Ureter (tissue), 1 donor: Measurements from ENCODE around the gene SEC14L1. TPM values are rescaled to one million over a fixed set of nuclear protein-coding genes. Genes with fewer than 3 reads are reported as not detected.
"Not testable (repeated sequence)": the region's sequence is repeated elsewhere in the genome, so short reads cannot be mapped to it uniquely, and the experiment has no call there.

Experiments
- DNase-seq: peaks from one replicate; pipeline ENCODE4 v3.0.0-alpha.2; 2020; ENCODE audit warnings: low spot score
- total RNA-seq: library from RNA; stranded (reverse); gene quantifications from one replicate; pipeline ENCODE4 v1.2.4, GENCODE V29; 2023
- donor health status: DM: yes; HTN: yes; CAD: no.

The SEC14L1 gene
- total RNA-seq, 1 donor from 2014 or later = 66.7 TPM

GRCh38 chr17:77141846-77142449 is 1.2 kb downstream of the SEC14L1 start:
- DNase-seq = no peak

- DNase-seq = no peak
Measured at GRCh38 chr17:77142689-77143088, 1.9 kb downstream of the SEC14L1 start.

DNA sequence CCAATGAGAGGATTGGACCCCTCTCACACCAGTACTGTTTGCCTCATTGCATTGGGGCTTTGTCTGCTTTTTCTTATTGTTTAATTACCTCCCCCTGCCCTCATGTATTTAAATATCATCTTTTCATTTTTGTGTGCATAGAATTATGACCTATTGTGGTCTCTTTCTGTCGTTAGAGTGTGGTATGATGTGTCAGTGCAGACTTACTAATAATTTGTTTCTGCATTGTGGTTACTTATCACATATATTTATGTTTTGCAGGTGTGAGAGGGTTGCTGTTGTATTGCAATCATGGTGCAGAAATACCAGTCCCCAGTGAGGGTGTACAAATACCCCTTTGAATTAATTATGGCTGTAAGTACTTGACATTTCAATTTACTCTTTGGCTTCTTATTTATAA is 2.5 kb downstream of the SEC14L1 start:
- no peak for DNase-seq

GRCh38 chr17:77144227-77144626 is 3.5 kb downstream of the SEC14L1 start:
- no peak for DNase-seq

- DNase-seq = no peak
Measured at GRCh38 chr17:77145224-77145611, 4.4 kb downstream of the SEC14L1 start.

GRCh38 chr17:77145612-77146245 is 5.0 kb downstream of the SEC14L1 start:
- peak; percentile 68 for DNase-seq

- no peak for DNase-seq
Measured at GRCh38 chr17:77146246-77146632, 5.5 kb downstream of the SEC14L1 start.

DNA sequence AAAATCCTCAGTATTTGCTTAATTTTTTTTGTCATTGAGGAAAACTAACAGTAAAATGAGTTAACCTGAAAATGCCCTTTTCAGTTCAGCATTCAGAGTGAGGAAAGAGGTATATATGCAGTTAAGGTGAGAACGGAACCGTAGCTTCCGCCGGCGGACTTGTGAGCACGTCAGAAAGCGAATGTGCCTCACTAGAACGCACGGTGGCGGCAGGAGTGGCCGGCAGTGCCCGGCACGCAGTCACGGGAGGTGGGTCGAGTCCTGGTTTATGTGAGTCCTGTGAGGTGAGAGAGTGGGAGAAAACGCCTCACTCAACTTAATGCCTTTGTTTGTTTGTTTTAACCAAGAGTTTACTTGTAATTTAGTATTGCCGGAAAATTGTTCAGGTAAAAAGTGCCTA is 6.1 kb downstream of the SEC14L1 start:
- DNase-seq = no peak

DNA sequence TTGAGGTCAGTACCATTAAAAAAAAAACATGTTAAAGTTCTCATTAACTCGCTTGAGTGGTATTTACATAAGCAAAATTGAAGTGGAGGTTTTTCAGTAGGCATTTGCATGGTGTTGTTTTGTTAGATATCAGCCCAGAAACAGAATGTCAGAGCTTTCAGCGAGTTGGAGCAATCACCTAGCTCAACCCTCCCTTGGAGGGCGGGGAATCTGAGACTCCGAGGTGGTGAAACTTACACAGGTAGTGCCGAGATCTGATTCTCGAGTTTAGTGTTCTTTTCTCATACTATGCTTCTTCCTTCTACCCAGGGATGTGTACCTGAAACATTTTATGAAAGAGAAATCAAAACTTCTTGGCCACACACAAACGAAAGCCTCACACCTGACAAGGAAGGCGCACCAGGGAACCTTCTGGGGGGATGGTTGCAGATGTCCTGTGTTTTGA is 6.6 kb downstream of the SEC14L1 start:
- DNase-seq = no peak

GRCh38 chr17:77148077-77148939 is 7.5 kb downstream of the SEC14L1 start:
- no peak for DNase-seq

- DNase-seq = no peak
Measured at GRCh38 chr17:77148940-77149510, 8.3 kb downstream of the SEC14L1 start.

DNA sequence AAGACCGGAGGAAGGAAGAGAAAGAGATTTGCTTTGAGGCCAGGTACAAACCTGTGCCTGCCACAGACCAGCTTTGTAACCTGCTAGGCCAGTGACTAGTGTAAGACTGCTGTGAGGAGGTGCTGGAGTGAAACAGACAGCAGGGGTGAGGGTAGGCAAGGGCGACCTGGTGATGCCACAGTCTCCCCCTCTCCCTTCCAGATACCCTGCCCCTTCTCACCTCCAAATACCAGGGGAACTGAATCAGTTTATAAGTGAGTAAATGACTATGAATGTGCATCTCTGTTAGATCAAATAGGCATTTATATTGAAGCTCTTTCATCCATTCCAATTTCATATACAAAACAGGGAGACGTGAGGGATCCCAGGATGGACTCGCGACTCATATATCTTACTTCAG is 9.4 kb downstream of the SEC14L1 start:
- DNase-seq = no peak

DNA sequence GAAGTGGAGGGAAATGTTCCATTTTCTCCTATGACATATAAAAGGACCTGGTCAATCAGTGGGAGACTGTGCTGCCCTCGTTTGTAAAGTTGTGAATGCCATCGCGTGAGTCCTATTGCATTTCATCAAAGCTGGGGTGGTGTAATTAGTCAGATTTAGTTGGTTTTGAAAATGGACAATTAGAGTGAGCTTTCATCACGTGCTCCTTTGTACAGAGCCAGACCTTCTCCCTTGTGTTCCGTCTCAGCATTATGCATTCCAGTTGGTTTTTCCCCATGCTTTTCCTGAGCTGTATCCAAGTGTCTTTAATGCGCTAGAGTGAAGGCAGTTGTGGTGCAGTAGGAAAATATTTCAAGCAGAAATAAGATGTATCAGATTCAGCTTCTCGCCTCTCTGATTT is 10.4 kb downstream of the SEC14L1 start:
- no peak for DNase-seq

- not testable (repeated sequence) for DNase-seq
Measured at GRCh38 chr17:77152056-77152455, 11.3 kb downstream of the SEC14L1 start.

DNA sequence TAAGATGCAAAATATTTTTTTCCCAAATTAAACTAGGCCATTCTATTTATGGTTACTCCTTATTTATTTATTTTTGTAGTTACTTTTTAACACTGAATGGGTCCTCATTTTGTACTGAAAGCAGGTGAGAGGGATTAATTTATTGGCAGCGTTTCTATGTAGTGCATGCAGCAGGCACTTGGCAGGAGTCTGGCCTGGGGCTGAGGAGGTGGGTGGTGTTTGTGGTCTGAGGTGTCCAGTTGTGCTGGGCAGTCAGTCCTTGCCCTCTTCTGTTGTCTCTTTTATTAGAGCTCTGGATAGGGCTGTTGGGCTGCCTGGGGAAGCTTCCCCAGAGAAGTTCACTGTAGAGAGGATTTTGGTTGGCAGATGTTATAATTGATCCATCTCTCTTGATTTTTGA is 12.7 kb downstream of the SEC14L1 start:
- DNase-seq = no peak

- DNase-seq = no peak
Measured at GRCh38 chr17:77153999-77154586, 13.3 kb downstream of the SEC14L1 start.

GRCh38 chr17:77155125-77155524 is 14.4 kb downstream of the SEC14L1 start:
- no peak for DNase-seq

GRCh38 chr17:77157766-77158165 is 17.0 kb downstream of the SEC14L1 start:
- DNase-seq = not testable (repeated sequence)

GRCh38 chr17:77160091-77160874 is 19.5 kb downstream of the SEC14L1 start:
- no peak for DNase-seq

DNA sequence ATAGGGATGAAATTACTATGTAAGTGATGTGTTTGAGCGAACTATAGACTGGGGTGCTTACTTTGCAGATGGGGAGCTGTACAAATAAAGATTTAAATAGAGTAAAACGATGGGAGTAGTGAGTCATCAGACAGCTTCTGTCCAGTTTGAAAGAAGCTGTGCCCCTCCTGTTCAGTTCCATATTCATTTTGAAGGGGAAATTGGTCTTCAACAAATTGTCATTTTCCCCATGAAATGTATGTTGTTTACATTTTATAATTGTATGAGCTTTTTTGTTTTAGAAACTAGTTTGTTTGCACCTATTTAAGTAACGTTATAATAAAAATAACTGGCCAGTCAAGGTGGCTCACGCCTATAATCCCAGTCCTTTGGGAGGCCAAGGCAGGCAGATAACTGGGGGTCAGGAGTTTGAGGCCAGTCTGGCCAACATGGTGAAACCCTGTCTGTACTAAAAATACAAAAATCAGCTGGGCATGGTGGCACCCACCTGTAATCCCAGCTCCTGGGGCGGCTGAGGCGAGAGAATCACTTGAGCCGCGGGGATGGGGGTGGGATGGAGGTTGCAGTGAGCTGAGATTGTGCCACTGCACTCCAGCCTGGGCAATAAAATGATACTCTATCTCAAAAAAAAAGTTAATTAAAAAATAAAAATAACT is 20.2 kb downstream of the SEC14L1 start:
- no peak for DNase-seq

GRCh38 chr17:77161953-77162352 is 21.2 kb downstream of the SEC14L1 start:
- no peak for DNase-seq
